G401.6 (cell line): ENCODE results near the gene FRAS1.
"Not testable (repeated sequence)": the region's sequence is repeated elsewhere in the genome, so short reads cannot be mapped to it uniquely, and the experiment has no call there.

Experiments
- FAIRE-seq: peaks from 2 replicates; lab custom pipeline; 2012; peaks lifted over from hg19 to GRCh38; lab: Jason Lieb, UNC

FRAS1 gene

DNA sequence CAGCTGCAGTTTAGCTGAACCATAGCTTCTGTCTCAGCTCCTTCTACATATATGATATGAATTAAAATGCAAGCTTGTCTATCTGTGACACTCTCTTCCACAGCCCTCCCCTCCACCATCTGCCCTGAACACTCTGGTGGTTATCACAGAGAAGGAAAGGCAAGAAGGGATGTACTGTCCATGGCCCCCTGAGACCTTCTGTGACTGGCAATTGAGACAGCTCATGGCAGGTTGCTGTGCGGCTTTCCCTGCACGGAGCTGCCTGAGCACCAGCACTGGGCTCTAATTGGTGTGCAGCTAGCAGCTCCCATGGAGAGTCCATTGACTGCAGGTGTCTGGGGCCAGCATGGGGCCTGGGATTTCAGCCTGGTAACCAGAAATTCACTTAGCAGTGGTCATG, 384.6 kb downstream of the FRAS1 start:
- no peak for FAIRE-seq

DNA sequence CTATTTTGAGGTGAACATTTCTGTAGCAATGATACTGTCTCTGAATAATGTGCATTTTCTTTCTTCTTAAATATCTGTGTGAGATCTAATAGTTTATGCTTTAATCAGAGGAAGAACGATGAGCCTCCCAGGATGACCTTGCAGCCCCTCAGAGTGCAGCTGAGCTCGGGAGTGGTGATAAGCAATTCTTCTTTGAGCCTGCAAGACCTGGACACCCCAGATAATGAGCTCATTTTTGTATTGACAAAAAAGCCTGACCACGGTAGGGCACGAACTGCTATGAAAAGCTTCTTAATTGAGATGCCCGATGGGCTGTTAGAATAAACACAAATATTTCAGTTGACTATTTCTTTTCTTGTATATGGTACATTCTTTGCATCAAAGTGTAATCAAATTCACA, 389.5 kb downstream of the FRAS1 start:
- no peak for FAIRE-seq

DNA sequence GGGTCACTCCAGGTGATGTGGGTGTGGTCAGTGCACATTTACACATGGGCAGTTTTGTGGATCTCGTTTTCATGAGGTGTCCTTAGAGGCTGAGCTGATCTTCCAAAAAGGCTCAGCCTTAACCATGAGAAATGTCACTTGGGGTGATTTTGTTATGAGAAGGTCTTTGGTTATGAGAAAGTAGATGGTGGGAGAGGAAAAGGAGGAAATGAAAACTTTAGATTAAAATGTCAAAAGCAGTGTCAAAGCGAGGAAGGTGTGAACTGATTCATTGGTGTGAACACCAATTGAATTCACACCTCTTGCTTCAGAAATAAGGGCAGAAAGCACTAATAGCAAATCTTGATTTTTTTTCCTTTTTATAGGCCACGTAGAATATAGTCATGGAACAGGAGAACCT, 394.3 kb downstream of the FRAS1 start:
- FAIRE-seq = no peak

DNA sequence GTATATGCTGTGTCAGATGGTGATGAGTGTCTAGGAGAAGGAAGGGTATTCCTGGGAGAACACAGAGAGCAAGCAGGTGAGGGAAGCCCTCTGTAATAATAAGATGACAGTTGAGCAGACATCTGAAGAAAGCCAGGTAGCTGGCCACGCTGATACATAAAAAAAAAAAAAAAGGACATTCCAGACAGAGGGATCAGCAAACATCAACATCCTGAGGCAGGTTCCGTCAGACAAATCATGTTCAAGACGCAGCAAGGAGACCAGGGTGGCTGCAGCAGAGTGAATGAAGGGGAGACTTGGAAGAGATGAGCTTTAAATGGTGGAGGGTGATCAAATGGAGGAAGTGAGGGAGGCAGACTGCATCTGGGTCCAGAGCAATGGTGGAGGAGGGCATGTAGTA, 396.9 kb downstream of the FRAS1 start:
- FAIRE-seq = no peak

DNA sequence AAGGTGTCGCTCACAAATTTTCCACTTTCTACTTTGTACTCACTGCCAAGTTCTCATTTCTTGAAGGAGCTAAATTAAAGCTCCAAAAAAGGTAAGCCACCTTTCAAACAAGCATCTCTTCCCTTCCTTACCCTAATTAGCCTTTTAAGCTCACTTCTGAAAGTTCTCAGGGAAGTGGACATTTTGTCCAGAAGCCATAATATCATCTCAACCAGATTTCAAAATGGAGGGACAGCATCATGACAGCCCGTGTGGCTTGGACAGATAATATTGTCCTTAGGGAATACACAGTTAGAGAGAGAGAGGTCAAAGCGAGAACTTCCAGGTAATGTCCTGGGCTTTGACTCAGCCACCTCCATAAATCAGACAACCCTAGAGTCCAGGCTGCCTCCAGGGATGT, 400.6 kb downstream of the FRAS1 start:
- FAIRE-seq = no peak

DNA sequence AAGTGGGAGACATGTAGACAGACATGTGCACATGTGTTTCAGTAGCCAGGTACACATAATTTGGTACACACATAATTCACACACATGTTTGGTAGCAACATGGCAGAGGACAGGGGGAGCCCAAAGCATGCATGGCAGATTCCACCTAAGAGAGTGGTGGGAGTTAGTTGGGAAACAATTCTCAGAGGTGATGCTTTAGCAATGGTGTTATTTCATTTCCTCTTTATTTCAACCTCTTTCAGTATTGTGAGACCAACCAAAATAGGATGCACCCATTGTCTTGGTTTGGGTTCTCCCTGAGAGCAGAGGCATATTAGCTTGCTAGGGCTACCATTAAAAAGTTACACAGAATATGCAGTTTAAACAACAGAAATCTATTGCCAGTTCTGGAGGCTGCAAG, 402.2 kb downstream of the FRAS1 start:
- FAIRE-seq = no peak

DNA sequence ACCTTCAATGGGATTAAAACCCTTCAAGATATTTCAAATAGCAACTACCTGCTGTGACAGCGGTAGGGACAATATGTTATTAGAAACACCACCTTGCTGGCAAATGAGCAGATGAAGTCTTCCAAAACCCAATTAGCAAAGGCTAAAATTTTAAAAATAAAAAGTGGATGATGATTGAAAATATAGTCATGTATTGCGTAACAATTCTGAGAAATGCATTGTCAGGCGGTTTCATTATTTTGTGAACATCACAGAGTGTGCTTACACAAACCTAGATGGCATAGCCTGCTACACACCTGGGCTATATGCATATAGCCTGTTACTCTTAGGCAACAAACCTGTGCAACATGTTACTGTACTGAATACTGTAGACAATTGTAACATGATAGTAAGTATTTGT, 403.2 kb downstream of the FRAS1 start:
- no peak for FAIRE-seq

DNA sequence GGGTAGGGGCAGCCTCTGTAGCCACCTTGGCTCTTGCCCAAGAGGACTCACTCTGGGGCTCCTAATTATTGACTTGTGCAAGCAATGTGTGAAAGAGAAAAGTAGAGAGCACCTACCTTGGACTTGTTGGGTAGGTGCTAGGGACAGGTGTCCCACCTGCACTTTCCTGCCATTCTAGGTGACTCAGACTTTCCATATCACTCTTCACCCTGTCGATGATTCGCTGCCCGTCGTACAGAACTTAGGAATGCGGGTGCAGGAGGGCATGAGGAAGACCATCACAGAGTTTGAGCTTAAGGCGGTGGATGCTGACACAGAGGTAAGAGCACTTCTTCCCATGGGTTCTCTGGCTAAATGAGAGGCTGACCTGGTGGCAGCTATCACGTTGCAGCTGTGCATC, 407.1 kb downstream of the FRAS1 start:
- FAIRE-seq = no peak

DNA sequence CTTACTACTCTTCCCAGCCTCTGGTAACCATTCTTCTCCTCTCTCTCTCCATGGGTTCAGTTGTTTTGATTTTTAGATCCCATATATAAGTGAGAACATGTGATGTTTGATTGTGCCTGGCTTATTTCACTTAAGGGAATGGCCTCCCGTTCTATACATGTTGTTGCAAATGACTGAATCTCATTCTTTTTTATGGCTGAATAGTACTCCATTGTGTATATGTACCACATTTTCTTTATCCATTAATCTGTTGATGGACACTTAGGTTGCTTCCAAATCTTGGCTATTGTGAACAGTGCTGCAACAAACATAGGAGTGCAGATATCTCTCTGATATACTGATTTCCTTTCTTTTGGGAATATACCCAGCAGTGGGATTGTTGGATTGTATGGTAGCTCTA, 410.1 kb downstream of the FRAS1 start:
- FAIRE-seq = not testable (repeated sequence)

DNA sequence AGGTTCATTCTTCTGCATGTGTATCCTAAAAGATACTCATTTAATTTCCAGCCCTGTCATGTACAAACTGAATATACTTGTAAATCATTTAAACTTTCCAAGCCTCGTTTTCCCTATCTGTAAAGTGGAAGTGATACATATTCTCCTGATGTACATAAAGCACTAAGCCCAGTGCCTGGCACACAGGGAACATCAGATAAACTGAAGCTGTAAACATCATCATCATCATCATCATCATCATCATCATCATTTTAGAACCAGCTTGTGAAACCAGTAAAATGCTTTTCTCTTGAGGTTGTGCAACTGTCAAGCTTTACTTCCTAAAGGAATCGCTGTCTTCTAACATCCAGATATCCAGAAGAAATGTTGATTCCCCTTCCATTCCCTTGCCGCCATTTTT, 411.1 kb downstream of the FRAS1 start:
- FAIRE-seq = no peak

DNA sequence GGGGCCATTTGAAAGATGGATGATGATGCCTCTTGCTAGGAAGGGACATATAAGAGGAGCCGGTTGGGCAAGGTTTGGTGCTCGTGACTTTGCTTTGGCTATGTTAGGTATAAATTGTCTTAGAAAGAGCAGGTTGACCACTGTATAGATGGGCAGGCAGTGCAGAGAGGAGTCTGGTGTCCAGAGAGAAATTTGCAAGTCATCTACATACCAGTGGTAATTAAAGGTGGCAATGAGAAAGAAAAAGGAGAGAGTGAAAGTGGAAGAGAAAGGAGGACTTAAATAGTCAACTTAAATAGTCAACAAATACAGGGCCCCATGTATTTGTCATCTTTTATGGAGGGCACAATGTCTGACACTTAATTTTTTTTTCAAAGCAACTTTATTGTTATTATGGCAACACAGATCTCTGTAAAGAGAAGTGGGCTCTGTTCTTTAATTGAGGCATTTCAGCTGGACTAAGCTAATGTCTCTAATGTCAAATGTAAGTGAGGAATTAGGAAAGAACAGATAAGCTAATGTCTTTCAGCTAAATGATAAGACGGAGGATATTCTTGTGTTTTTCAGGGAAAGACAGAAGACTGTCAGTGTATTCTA, 419.1 kb downstream of the FRAS1 start:
- FAIRE-seq = no peak

DNA sequence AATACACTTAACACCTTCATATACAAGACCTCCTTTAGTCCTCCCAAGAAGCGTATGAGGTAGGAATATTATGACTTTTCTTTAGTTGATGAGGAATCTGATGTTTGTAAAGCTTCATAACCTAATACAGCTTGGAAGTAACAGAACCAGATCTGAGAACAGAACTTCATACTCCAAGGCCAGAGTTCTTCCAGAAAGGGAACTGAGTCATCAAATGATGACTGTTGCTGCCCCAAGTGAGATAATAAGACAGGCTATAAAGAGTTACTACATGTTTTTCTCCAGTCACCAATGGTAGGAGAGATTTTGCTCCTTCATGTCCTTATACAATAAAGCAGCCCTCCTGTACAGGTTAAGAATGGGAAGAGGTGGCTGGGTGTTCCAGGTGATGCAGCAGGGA, 420.2 kb downstream of the FRAS1 start:
- FAIRE-seq = no peak

DNA sequence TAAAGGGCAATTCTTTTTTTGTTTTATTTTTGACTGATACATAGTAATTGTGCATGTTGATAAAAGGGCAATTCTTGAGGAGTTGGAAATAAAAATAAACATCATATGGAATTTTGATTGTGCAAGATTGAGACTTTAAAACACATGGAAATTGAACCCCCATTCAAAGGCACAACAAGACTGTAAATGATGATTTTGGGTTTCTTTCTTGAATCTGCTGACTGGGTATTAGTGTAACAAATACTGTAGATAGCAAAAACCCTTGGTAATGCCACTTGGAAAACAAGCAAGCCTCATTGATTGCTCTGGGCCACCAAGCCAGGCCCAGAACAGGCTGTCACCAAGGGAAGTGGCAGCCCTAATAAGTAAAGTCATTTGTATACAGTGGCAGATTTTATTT, 421.4 kb downstream of the FRAS1 start:
- FAIRE-seq = no peak

DNA sequence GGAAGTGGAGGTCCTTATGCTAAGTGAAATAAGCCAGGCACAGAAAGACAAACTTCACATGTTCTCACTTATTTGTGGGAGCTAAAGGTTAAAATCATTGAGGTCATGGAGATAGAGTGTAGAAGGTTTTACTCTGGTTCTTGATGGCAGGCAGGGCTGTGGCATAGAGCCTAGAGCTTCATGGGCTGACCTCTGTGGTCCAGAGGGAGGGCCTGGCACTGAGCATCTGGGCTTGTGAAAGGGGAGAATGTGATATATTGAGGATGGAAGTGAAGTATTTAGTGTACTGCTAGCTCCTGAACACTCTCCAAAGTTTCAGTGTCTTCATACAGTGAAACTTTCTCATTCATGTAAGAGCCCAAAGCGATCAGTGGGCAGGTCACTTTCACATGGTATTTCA, 423.2 kb downstream of the FRAS1 start:
- FAIRE-seq = no peak

DNA sequence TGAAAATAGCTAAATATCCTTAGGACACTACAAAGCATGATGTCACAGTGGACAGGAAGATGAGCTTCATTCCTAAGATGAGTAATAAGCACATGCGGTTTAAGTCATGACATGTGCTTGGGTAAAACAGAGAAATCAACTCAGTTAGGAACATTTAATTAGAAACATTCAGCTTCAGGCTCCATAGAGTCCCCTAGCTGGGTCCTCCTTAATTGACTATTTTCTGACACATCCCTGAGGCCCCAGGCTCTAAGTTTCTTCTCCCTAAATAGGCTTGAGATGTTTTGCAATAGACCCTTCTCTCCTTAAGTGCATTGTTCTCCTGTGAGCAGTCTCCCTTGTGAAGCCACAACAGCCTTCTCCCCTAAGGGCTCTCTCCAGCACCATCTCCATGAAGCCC, 424.1 kb downstream of the FRAS1 start:
- no peak for FAIRE-seq

DNA sequence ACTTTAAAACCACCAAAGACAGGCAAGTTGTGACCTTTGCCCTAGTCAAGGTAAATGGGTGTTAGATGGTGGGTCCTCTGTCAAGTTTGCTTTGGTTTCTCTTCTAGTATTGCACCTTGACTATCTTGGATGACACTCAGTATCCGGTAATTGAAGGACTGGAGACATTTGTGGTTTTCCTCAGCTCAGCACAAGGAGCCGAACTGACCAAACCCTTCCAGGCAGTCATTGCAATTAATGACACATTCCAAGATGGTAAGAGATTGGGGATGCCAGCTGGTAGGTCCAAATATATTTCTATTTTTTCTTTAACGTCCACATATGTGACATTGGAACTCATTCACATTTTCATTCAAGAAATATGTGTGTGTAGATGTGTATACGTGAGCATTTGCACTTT, 425.2 kb downstream of the FRAS1 start:
- no peak for FAIRE-seq

DNA sequence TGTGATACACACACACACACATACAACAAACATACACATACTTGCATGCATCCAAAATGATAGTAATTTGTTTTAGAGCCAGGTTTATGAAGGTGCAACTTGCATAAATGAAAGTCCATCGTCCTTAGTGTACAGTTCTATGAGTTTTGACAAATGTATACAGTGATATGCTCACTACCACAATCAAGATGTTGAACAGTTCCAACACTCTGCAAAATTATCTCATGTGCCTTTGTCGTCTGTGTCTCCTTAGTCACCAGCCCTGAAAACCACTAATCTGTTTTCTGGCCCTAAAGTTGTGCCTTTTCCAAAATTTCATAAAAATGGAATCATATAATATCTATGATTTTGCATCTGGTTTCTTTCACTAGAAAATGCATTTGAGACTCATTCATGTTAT, 426.7 kb downstream of the FRAS1 start:
- no peak for FAIRE-seq

DNA sequence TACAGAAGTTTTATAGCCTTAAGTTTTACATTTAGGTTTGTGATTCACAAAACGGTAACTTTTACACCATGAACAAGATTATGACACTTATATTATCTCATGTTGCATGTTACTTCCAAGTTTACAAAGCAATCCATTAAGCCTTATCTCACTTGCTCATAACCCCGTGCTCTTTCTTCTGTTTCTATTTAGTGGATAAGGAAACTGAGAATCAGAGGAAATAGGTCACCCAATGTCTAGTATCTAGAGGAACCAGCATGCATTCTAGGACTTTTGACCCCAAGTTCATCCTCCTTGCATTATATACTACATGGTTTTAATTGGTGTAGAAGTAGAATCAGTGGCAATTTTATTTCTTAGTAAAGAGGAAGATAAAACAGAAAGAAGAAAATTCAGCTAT, 427.5 kb downstream of the FRAS1 start:
- no peak for FAIRE-seq

DNA sequence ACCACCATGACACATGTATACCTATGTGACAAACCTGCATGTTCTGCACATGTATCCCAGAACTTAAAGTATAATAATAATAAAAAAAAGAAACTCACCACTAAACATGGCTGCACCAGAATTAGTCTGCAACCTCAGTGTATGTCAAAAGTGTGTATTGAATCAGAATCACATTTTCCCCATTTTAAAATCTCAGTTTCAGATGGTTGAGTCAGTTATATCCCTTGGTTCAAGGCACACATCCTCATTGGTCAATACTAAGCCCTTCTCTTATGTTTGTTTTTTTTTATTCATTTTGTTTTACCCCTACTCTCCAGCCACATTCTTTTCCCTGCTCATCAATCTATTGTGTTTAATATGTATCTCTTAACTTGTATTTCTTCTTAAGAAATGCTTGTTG, 436.6 kb downstream of the FRAS1 start:
- no peak for FAIRE-seq

DNA sequence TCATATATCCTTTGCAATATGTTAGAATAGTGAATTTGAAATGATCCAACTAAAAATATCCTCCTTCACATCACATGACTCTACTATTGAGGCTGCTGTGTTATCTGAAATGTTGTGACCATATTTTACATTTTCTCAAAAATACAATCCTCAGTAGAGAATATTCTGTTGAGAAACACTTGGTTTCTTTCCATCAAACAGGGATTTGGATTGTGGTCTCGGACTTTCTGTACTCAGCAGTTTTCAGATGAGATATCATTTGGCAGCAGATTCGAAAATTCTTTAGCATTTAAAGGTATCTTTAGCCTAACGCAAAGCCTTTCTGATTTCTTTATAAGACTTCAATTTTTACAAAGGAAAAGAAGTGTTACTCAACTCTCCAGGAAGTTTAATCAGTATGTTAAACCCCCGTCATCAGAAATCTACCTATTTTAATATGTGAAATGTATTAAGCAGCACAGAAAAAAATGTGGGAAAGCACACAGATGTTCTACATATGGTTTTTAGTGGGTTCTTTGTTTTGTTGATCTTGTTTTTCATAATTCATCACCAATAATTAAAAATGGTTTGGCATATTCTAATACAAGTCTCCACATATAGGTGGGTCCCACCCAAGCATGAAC, 439.0 kb downstream of the FRAS1 start:
- FAIRE-seq = no peak

DNA sequence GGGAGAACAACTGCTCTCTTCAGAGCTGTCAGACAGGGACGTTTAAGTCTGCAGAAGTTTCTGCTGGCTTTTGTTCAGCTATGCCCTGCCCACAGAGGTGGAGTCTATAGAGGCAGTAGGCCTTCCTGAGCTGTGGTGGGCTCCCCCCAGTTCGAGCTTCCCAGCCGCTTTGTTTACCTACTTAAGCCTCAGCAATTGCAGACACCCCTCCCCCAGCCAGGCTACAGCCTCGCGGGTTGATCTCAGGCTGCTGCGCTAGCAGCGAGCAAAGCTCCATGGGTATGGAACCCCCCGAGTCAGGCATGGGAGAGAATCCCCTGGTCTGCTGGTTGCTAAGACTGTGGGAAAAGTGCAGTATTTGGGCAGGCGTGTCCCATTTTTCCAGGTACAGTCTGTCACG, 449.1 kb downstream of the FRAS1 start:
- not testable (repeated sequence) for FAIRE-seq

DNA sequence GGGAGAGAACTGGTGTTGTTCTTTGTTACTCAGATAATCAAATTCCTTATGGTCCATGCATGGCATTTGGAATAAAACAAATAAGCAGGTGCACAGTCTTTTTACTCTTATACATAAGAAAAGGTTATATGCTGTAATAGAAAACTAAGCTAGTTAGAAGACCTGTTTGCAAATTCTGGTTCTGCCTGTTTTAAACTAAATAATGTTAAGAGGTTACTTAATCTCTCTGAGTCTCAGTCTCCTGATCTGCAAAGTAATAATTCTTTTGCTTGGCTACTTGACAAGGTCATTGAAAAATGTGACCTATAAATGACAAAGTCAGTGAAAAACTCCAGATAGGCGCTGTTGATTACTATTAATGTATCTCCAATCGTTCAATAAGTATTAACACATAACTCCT, 451.9 kb downstream of the FRAS1 start:
- FAIRE-seq = no peak

DNA sequence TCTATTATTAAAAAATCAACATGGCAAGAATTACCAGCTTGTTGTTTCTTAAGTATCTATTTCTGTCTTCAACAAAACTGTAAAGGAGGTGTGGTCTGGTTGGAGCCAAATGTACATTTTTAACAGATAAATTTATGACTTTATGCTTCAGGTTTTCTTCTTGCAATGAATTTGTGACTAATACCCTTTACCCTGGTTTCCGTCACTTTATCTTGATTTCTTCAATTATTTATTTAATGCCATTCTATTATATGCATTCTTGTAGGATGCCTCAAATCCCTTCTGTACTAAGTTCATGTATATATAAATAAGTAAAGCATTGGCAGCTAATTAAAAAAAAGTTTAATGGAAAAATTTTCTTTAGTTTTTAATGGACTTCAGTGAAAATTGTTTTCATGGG, 453.0 kb downstream of the FRAS1 start:
- FAIRE-seq = no peak

DNA sequence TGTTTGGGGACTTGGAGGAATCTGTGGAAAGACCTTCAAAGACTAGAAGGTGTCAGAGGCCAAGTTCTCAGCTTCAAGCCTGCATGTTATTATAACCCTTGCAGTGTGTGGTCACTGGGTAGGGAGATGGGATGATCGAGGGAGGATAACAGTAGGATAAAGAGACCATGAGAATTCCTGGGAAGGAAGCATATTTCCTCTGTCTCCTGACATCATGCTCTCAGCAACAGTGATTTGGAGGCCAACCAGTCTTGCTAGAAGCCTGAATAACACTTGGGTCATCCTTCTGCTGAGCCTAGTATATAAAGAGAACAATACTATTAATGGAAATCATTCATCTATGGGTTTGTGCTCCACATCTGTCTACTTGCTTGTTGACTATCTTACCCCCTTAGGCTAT, 453.6 kb downstream of the FRAS1 start:
- no peak for FAIRE-seq
